Measurements from ENCODE around the gene BAZ2B.

The BAZ2B gene

DNA sequence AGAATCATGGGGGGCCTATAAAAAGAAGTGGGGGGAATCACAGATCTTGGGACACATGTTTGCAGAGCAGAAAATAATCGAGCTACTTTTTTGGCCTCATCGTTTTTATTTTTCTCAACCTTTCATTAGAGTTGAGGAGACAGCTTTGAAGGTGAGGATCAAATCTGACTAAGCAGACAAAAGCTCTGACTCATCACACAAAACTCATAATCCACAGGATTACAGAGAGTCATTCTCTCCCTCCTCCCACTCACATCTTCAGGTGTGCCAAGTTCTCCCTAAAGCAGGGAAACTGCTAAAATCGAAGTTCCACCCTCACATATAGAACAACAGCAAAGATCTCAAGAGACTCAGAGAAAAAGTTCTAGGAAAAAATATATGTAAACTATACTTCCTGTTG is 15.6 kb downstream of the BAZ2B start:
- H3K36me3 ChIP-seq (ENCODE audit: control insufficient read depth in 1 of 2, insufficient read depth in 2 of 2, low read length in 2 of 2) = no peaks in the 10 kb centered on the region
- H3K9me3 ChIP-seq (ENCODE audit: control insufficient read depth in 1 of 2, low read length in 2 of 2) = no peaks in the 10 kb centered on the region
- H3K27ac ChIP-seq (ENCODE audit: low read length) = no peak overlapping the region
- H3K27me3 ChIP-seq (ENCODE audit: low read depth, low read length) = no peaks in the 10 kb centered on the region
- H3K4me1 ChIP-seq (ENCODE audit: control insufficient read depth in 1 of 2, insufficient read depth in 2 of 2, low read length in 2 of 2) = peaks cover 0 to 9% of the 10 kb centered on the region in 2 donors
- H3K4me3 ChIP-seq (ENCODE audit: low read depth in 1 of 2, low read length in 2 of 2) = no peak overlapping the region

DNA sequence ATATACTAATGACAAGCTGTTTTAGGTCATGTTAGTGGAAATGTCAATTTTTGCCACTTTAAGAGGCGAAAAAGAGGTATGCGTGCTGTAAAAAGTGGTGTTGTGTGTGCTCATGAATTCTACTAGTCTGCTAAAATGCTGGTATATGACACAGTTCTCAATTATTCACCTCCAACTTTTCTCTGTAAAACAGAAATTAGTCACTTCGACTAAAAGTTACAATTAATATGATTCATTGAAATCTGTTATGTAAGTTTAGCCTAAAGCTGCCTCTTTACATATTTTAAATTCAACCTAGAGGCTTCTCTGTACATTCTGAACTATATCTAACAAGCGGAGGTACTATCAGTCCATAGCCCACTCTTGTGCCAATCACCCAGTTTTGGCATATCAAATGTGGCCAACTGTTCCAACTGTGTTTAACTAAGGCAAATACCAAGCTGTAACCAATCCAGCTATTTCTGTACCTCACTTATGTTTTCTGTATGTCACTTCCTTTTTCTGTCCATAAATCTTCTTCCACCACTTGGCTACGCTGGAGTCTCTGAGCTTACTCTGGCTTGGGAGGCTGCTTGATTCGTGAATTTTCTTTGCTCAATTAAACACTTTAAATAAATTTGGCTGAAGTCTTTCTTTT is 20.8 kb downstream of the BAZ2B start:
- H3K27me3 ChIP-seq (ENCODE audit: low read depth, low read length) = no peaks in the 10 kb centered on the region
- H3K4me3 ChIP-seq (ENCODE audit: low read depth in 1 of 2, low read length in 2 of 2) = no peak overlapping the region
- no peak overlapping the region for H3K27ac ChIP-seq (ENCODE audit: low read length)
- no peaks in the 10 kb centered on the region for H3K9me3 ChIP-seq (ENCODE audit: control insufficient read depth in 1 of 2, low read length in 2 of 2)
- peaks cover 0 to 8% of the 10 kb centered on the region in 2 donors for H3K4me1 ChIP-seq (ENCODE audit: control insufficient read depth in 1 of 2, insufficient read depth in 2 of 2, low read length in 2 of 2)
- no peaks in the 10 kb centered on the region for H3K36me3 ChIP-seq (ENCODE audit: control insufficient read depth in 1 of 2, insufficient read depth in 2 of 2, low read length in 2 of 2)

DNA sequence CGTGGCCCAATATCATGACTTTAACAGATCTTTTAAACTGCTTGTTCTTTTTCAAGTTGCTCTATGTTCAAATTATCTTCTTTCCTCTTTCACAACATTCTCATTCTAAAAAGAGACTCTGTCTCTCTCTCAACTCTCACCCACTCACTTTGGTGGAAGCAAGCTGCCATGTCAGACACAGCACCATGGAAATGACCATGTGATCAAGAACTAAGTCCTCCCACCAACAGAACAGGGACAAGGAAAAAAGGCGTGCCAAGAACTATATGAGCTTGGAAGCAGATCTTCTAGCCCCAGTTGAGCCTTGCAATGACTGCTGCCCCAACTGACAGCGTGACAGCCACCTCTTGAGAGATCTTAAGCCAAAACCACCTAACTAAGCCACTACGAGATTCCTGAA is 23.9 kb downstream of the BAZ2B start:
- H3K9me3 ChIP-seq (ENCODE audit: control insufficient read depth in 1 of 2, low read length in 2 of 2) = no peaks in the 10 kb centered on the region
- peaks cover 0 to 8% of the 10 kb centered on the region in 2 donors for H3K4me1 ChIP-seq (ENCODE audit: control insufficient read depth in 1 of 2, insufficient read depth in 2 of 2, low read length in 2 of 2)
- H3K4me3 ChIP-seq (ENCODE audit: low read depth in 1 of 2, low read length in 2 of 2) = no peak overlapping the region
- H3K27ac ChIP-seq (ENCODE audit: low read length) = no peak overlapping the region
- no peaks in the 10 kb centered on the region for H3K36me3 ChIP-seq (ENCODE audit: control insufficient read depth in 1 of 2, insufficient read depth in 2 of 2, low read length in 2 of 2)
- H3K27me3 ChIP-seq (ENCODE audit: low read depth, low read length) = no peaks in the 10 kb centered on the region

DNA sequence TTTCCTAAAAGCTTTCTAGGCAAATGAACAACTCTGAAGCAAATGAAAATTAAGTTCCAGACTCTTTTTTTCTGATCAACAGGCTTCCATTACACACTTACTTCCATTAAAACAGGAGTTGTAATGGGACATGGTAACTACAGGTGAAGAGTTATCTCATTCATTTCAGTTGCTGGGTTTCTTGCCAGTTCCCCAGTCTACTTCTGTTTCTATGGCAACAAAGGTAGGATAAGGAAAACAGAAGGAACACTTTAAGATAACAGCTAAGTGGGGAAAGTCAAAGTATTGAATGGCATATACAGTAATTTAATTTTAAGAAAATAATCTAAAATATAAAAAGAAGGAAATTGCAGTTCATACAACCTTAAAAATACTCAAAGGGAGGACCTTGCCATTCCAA is 25.1 kb downstream of the BAZ2B start:
- H3K9me3 ChIP-seq (ENCODE audit: control insufficient read depth in 1 of 2, low read length in 2 of 2) = no peaks in the 10 kb centered on the region
- no peaks in the 10 kb centered on the region for H3K27me3 ChIP-seq (ENCODE audit: low read depth, low read length)
- no peak overlapping the region for H3K4me3 ChIP-seq (ENCODE audit: low read depth in 1 of 2, low read length in 2 of 2)
- H3K4me1 ChIP-seq (ENCODE audit: control insufficient read depth in 1 of 2, insufficient read depth in 2 of 2, low read length in 2 of 2) = peaks cover 0 to 8% of the 10 kb centered on the region in 2 donors
- H3K36me3 ChIP-seq (ENCODE audit: control insufficient read depth in 1 of 2, insufficient read depth in 2 of 2, low read length in 2 of 2) = no peaks in the 10 kb centered on the region
- H3K27ac ChIP-seq (ENCODE audit: low read length) = no peak overlapping the region

DNA sequence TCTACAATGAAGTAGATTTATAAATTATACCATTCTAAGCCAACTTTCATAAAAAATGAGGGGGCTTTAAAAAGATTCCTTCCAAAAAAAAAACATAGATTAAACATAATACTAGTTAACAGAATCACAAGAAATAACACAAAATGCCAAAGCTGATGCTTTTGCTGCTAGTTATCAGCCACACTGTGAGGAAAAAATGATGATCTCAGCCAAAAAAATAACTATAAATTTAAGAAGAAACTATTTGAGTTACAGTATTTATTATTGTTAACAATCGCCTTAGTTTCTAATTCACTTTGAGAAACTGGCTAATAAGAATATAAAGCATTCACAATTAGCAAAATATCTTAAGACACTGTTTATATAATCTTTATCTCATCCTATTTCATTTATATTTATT is 27.1 kb downstream of the BAZ2B start:
- no peaks in the 10 kb centered on the region for H3K27me3 ChIP-seq (ENCODE audit: low read depth, low read length)
- no peaks in the 10 kb centered on the region for H3K36me3 ChIP-seq (ENCODE audit: control insufficient read depth in 1 of 2, insufficient read depth in 2 of 2, low read length in 2 of 2)
- no peaks in the 10 kb centered on the region for H3K9me3 ChIP-seq (ENCODE audit: control insufficient read depth in 1 of 2, low read length in 2 of 2)
- H3K27ac ChIP-seq (ENCODE audit: low read length) = no peak overlapping the region
- H3K4me3 ChIP-seq (ENCODE audit: low read depth in 1 of 2, low read length in 2 of 2) = no peak overlapping the region
- H3K4me1 ChIP-seq (ENCODE audit: control insufficient read depth in 1 of 2, insufficient read depth in 2 of 2, low read length in 2 of 2) = peaks cover 0 to 8% of the 10 kb centered on the region in 2 donors

DNA sequence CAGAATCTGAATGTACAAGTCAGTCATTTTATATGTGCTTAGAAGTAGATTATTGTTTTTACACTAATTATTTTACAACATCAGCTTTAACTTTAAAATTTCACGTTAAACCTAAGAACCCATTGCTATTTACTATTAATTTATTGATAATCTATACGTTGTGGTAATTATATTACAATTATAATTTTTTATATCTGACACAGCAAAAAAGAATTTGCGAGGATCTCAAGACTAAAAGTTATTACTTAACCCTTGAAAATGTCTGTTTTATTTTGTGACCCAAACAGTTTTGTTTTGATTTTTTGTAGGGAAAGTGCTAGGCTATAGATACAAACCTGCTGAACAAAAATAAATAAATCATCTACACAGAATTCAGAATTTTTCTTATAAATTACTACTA is 30.3 kb downstream of the BAZ2B start:
- no peaks in the 10 kb centered on the region for H3K4me1 ChIP-seq (ENCODE audit: control insufficient read depth in 1 of 2, insufficient read depth in 2 of 2, low read length in 2 of 2)
- H3K9me3 ChIP-seq (ENCODE audit: control insufficient read depth in 1 of 2, low read length in 2 of 2) = no peaks in the 10 kb centered on the region
- no peak overlapping the region for H3K4me3 ChIP-seq (ENCODE audit: low read depth in 1 of 2, low read length in 2 of 2)
- no peaks in the 10 kb centered on the region for H3K36me3 ChIP-seq (ENCODE audit: control insufficient read depth in 1 of 2, insufficient read depth in 2 of 2, low read length in 2 of 2)
- no peaks in the 10 kb centered on the region for H3K27me3 ChIP-seq (ENCODE audit: low read depth, low read length)
- no peak overlapping the region for H3K27ac ChIP-seq (ENCODE audit: low read length)

DNA sequence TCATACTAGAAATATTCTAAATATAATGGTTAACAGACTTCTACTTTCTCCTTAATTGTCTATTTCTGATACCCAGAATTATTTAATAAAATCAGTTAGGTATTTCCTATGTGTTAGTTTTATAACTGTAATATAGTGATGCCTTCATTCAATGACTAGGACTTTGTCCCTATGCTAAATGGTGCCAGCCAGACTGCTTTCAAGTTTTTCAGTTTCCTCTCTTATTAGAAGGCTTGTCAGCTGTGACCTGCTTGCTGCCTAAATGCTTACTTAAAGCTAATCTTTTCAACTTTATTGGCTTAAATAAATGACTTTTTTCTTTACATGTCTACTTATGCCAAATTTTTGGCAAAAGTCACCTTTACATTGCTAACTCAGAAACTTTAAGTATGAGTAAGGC is 30.7 kb downstream of the BAZ2B start:
- Histone ChIP-seq H3K36me3 (ENCODE audit: control insufficient read depth in 1 of 2, insufficient read depth in 2 of 2, low read length in 2 of 2) (no peaks in the 10 kb centered on the region), H3K9me3 (ENCODE audit: control insufficient read depth in 1 of 2, low read length in 2 of 2) (no peaks in the 10 kb centered on the region), H3K27me3 (ENCODE audit: low read depth, low read length) (no peaks in the 10 kb centered on the region), H3K4me1 (ENCODE audit: control insufficient read depth in 1 of 2, insufficient read depth in 2 of 2, low read length in 2 of 2) (no peaks in the 10 kb centered on the region), H3K27ac (ENCODE audit: low read length) (no peak overlapping the region), H3K4me3 (ENCODE audit: low read depth in 1 of 2, low read length in 2 of 2) (no peak overlapping the region)

DNA sequence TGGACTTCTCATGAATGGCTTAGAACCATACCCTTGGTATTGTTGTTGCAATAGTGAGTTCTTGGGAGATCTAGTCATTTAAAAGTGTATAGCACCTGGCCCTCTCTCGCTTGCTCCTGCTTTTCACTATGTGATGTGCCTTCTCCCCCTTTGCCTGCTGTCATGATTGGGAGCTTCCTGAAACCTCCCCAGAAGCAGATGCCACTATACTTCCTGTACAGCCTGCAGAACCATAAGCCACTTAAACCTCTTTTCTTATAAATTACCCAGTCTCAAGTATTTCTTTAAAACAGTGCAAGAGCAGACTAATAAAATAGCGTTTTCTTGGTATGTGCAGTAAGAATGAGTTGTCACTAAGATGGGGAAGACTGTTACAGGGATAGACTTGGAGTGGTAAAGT is 31.6 kb downstream of the BAZ2B start:
- H3K36me3 ChIP-seq (ENCODE audit: control insufficient read depth in 1 of 2, insufficient read depth in 2 of 2, low read length in 2 of 2) = no peaks in the 10 kb centered on the region
- no peak overlapping the region for H3K27ac ChIP-seq (ENCODE audit: low read length)
- H3K4me3 ChIP-seq (ENCODE audit: low read depth in 1 of 2, low read length in 2 of 2) = no peak overlapping the region
- H3K27me3 ChIP-seq (ENCODE audit: low read depth, low read length) = no peaks in the 10 kb centered on the region
- no peaks in the 10 kb centered on the region for H3K9me3 ChIP-seq (ENCODE audit: control insufficient read depth in 1 of 2, low read length in 2 of 2)
- H3K4me1 ChIP-seq (ENCODE audit: control insufficient read depth in 1 of 2, insufficient read depth in 2 of 2, low read length in 2 of 2) = no peaks in the 10 kb centered on the region

DNA sequence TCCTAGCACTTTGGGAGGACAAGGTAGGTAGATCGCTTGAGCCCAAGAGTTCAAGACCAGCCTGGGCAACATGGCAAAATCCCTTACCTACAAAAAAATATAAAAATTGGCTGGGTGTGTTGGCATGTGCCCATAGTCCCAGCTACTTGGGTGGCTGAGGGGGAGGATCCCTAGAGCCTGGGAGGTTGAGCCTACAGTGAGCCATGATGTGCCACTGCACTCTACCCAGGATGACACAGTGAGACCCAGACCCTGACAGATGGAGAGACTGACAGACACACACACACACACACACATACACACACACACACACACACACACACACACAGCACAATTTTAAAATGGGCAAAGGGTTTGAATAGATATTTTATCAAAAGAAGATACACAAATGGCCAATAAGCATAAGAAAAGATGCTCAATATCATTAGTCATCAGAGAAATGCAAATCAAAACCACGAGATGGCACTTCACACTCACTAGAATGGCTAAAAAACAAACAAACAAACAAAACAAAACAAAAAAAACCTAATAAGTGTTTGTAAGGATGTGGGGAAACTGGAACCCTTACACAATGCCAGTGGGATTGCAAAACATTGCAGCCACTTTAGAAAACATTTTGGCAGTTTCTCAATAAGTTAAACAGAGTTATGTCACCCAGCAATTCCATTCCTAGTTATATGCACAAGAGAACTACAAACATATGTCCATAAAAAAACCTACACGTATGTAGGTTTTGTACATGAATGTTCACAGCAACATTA is 42.3 kb downstream of the BAZ2B start:
- Histone ChIP-seq H3K27me3 (ENCODE audit: low read depth, low read length) (no peaks in the 10 kb centered on the region), H3K4me1 (ENCODE audit: control insufficient read depth in 1 of 2, insufficient read depth in 2 of 2, low read length in 2 of 2) (no peaks in the 10 kb centered on the region), H3K27ac (ENCODE audit: low read length) (no peak overlapping the region), H3K9me3 (ENCODE audit: control insufficient read depth in 1 of 2, low read length in 2 of 2) (peaks cover 0 to 5% of the 10 kb centered on the region in 2 donors), H3K4me3 (ENCODE audit: low read depth in 1 of 2, low read length in 2 of 2) (no peak overlapping the region), H3K36me3 (ENCODE audit: control insufficient read depth in 1 of 2, insufficient read depth in 2 of 2, low read length in 2 of 2) (no peaks in the 10 kb centered on the region)

DNA sequence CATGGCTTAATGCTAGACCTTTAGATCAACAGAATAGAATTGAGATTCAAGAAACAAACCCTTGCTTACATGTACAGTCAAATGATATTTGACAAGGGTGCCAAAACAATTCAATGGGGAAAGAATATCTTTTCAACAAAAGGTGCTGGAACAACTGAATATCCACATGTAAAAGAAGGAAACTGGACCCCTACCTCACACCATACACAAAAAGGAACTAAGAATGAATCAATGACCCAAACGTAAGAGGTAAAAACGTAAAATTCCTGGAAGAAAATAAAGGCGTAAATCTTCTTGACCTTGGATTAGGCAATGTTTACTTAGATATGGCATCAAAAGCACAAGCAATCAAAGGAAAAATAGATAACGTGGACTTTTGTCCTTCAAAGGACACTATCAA is 43.1 kb downstream of the BAZ2B start:
- Histone ChIP-seq H3K36me3 (ENCODE audit: control insufficient read depth in 1 of 2, insufficient read depth in 2 of 2, low read length in 2 of 2) (no peaks in the 10 kb centered on the region), H3K27ac (ENCODE audit: low read length) (no peak overlapping the region), H3K27me3 (ENCODE audit: low read depth, low read length) (no peaks in the 10 kb centered on the region), H3K4me3 (ENCODE audit: low read depth in 1 of 2, low read length in 2 of 2) (no peak overlapping the region), H3K4me1 (ENCODE audit: control insufficient read depth in 1 of 2, insufficient read depth in 2 of 2, low read length in 2 of 2) (no peaks in the 10 kb centered on the region), H3K9me3 (ENCODE audit: control insufficient read depth in 1 of 2, low read length in 2 of 2) (peaks cover 0 to 5% of the 10 kb centered on the region in 2 donors)

DNA sequence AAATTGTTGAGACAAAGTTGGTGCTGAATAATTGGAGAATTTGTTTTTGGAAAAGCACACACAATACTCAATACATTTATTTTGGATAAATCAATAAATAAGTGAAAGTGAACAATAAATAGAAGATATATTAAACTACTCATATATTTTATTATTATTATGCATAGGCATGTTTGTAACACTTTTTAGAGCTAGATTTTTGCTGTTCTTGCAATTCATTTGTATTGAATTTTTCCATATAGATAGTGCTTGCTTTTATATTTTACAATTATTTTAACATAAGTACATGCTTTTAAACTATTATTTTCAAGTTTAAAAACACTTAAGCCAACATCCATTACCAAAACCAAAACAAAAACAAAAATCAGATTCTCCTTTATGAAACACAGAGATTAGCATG is 43.9 kb downstream of the BAZ2B start:
- Histone ChIP-seq H3K4me3 (ENCODE audit: low read depth in 1 of 2, low read length in 2 of 2) (no peak overlapping the region), H3K27me3 (ENCODE audit: low read depth, low read length) (no peaks in the 10 kb centered on the region), H3K27ac (ENCODE audit: low read length) (no peak overlapping the region), H3K4me1 (ENCODE audit: control insufficient read depth in 1 of 2, insufficient read depth in 2 of 2, low read length in 2 of 2) (no peaks in the 10 kb centered on the region), H3K36me3 (ENCODE audit: control insufficient read depth in 1 of 2, insufficient read depth in 2 of 2, low read length in 2 of 2) (no peaks in the 10 kb centered on the region), H3K9me3 (ENCODE audit: control insufficient read depth in 1 of 2, low read length in 2 of 2) (peaks cover 0 to 5% of the 10 kb centered on the region in 2 donors)
